ENCODE results near the gene SLC30A10.
A peak's percentile ranks its signal among the peaks of the same experiment; 100 is the strongest.
"Not testable (repeated sequence)": the region's sequence is repeated elsewhere in the genome, so short reads cannot be mapped to it uniquely, and the experiment has no call there.

Gene SLC30A10

DNA sequence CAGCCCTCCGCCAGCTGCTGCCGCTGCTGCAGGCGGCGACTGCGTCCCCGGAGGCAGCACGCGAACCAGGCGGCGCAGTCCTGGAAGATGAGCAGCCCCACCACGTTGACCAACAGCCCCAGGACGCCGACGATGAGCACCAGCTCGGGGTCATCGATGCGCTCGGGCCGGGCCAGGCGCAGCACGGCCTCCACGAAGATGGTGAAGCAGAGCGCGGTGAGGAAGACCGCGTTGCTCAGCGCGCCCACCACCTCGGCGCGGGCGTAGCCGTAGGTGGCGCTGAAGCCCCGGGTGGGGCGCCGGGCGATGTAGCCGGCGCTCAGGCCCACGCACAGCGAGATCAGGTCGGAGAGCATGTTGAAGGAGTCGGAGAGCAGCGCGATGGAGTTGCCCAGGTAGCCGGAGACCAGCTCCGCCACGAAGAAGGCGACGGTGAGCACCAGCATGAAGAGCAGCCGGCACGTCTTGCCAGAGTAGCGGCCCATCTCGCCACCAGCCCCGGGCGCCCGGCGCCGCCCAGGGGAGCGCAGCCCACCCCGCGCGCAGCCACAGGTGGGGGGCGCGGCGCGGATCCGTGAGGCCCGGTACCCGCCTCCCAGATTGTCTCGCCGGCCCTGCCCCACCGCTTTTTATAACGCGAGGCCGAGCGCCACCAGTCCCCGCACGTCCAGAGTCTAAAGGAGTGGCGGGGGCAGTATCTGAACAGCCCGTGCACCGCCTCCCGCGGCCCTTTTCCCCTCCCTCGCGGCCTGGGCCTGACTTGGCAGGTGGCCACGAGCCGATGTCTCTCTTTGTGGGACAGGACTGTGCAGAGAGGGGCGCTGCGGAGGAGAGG lies at the start of gene SLC30A10:
Gene SLC30A10 (minus strand): TSS at position 602 of the 835 bp plus-strand sequence. CDS start 117 bp downstream, at position 485.
- H3K27me3 Mint-ChIP-seq = peaks cover 58% of the 10 kb centered on the region
- no peaks in the 10 kb centered on the region for H3K36me3 Mint-ChIP-seq (ENCODE audit: low read depth)
- peak; percentile 30 for DNase-seq
- H3K4me1 Mint-ChIP-seq (ENCODE audit: low read depth) = peaks cover 7% of the 10 kb centered on the region
- peak within 1 kb of the TSS; percentile 63 for H3K4me3 Mint-ChIP-seq
- no peaks in the 10 kb centered on the region for H3K9me3 Mint-ChIP-seq
- no peak within 1 kb of the TSS for H3K27ac Mint-ChIP-seq

DNA sequence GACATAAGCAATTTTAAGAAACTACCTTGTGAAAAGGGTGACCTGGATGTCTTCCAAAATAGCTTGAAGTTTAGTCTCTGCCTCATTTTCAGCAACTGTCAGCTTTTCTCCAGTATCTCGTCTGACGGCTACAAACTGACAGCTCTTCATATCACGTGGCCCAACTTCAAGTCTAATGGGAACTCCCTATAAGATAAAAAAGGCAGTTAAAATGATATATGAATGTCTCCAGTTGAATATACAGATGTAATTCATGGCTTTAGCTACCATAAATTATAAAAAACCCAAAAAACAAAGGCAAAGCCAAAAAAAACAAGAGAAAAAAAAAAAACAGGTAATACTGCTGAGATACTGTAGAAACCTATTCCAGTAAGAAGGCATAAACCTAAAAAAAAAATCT lies 44.9 kb upstream of the SLC30A10 start:
- H3K4me3 Mint-ChIP-seq = no peak overlapping the region
- H3K4me1 Mint-ChIP-seq (ENCODE audit: low read depth) = peaks cover 2% of the 10 kb centered on the region
- H3K36me3 Mint-ChIP-seq (ENCODE audit: low read depth) = peaks cover 97% of the 10 kb centered on the region
- no peaks in the 10 kb centered on the region for H3K27me3 Mint-ChIP-seq
- no peak for DNase-seq
- H3K9me3 Mint-ChIP-seq = no peaks in the 10 kb centered on the region
- no peak overlapping the region for H3K27ac Mint-ChIP-seq

DNA sequence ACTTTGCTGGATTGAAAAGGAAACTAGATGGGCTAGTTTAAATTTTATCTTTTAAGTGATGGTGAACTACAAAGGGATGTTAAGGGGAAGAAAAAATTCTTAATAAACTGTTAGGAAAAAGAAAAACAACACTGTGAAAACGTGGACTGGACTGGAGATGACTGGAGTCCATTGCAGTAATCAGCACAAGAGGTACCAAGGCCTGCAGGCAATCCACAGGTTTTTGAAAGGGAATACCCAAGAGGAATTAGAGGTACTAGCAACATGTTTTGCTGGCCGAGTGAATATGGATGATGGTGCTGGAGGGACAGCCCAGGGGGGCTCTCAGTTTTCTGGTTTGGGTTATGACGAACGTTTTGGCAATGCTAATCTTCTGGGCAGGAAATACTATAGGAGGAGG lies 39.0 kb upstream of the SLC30A10 start:
- no peaks in the 10 kb centered on the region for H3K9me3 Mint-ChIP-seq
- DNase-seq = no peak
- no peaks in the 10 kb centered on the region for H3K27me3 Mint-ChIP-seq
- H3K4me3 Mint-ChIP-seq = no peak overlapping the region
- peaks cover 53% of the 10 kb centered on the region for H3K36me3 Mint-ChIP-seq (ENCODE audit: low read depth)
- no peaks in the 10 kb centered on the region for H3K4me1 Mint-ChIP-seq (ENCODE audit: low read depth)
- H3K27ac Mint-ChIP-seq = no peak overlapping the region

DNA sequence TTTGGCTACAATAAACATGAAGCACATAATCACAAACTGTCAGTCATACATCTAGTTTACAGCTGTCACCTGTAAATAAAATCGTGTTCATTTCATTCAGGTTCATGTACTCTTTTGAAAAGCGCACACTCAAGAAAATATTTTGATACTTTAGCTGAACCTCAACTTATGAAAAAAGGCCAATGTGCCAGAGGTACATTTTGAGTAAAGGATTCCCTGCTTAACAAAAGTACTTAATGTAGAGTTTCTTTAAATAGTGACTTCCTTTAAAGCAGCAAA lies 37.7 kb upstream of the SLC30A10 start:
- Mint-ChIP-seq H3K27ac (no peak overlapping the region), H3K27me3 (no peaks in the 10 kb centered on the region), H3K36me3 (ENCODE audit: low read depth) (peaks cover 42% of the 10 kb centered on the region), H3K4me3 (no peak overlapping the region), H3K4me1 (ENCODE audit: low read depth) (no peaks in the 10 kb centered on the region), H3K9me3 (no peaks in the 10 kb centered on the region)
- no peak for DNase-seq

DNA sequence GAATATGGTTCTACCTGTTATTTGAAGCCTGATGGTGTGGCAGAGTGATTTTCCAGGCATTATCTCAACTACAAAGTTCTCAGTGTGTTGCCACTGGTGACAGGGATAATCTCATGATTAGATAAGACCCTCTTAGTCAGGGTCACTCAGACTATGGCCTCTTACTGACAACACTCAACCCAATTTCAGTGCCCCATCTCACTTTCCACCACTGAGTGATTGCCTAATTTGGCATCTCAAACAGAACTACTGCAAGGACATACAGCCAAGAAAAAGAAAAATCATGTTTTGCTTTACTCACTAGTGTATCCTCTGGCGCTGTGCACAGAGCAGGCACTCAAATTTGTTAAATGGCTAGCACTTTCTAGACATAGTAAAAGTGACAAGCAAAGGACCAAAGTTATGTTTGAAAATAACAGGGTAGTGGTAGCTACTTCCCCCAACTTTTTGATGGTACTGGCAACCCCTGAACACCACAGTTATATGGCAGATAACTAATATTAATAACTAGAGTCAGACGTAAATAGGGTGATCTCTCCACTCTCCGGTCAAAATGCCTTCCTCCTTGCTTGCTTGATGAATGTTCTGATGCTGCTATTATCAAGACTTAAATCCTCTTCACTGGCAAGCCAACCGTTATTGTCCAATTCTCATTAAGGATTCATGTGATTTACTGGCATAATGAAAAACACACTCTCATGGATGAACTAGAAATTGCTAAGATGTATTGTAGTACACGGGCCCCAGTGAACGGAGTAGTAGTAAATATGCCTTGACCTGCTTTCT lies 37.1 kb upstream of the SLC30A10 start:
- DNase-seq = no peak
- no peaks in the 10 kb centered on the region for H3K4me1 Mint-ChIP-seq (ENCODE audit: low read depth)
- H3K27me3 Mint-ChIP-seq = no peaks in the 10 kb centered on the region
- H3K27ac Mint-ChIP-seq = no peak overlapping the region
- no peaks in the 10 kb centered on the region for H3K9me3 Mint-ChIP-seq
- H3K36me3 Mint-ChIP-seq (ENCODE audit: low read depth) = peaks cover 37% of the 10 kb centered on the region
- H3K4me3 Mint-ChIP-seq = no peak overlapping the region

DNA sequence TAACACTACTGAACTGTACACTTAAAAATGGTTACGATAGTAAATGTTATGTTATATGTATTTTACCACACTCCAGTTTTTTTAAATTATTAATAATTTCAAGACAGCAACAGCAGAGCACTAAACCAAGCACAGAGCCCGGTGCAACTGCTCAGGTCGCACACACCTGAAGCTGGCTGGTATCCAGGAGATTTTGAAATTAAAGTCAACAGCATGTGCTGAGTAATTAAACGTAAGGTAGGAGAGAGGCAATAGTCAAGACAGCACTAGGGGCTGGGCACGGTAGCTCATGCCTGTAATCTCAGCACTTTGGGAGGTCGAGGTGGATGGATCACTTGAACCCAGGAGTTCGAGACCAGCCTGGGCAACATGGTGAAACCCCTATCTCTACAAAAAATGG lies 35.1 kb upstream of the SLC30A10 start:
- no peaks in the 10 kb centered on the region for H3K27me3 Mint-ChIP-seq
- no peaks in the 10 kb centered on the region for H3K4me1 Mint-ChIP-seq (ENCODE audit: low read depth)
- H3K27ac Mint-ChIP-seq = no peak overlapping the region
- H3K4me3 Mint-ChIP-seq = no peak overlapping the region
- H3K36me3 Mint-ChIP-seq (ENCODE audit: low read depth) = peaks cover 17% of the 10 kb centered on the region
- DNase-seq = no peak
- H3K9me3 Mint-ChIP-seq = no peaks in the 10 kb centered on the region

DNA sequence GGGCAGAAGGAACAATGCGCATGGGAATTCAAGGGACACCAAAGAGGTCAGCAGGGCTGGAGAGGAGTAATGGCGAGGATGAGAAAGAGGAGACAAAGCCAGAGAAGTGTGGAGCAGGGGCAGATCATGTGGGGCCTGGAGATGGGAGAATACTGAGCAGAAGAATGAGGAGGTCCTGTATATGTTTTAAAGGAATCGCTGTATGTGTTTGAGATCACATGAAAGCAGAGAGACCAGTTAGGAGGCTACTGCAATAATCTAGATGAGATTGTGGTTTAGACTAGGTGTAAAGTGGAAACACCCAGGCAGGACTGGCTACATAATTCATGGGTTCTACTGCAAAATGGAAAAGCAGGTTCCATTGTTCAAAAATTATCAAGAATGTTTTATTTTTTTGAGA lies 33.3 kb upstream of the SLC30A10 start:
- no peak for DNase-seq
- Mint-ChIP-seq H3K9me3 (no peaks in the 10 kb centered on the region), H3K27ac (no peak overlapping the region), H3K4me1 (ENCODE audit: low read depth) (no peaks in the 10 kb centered on the region), H3K36me3 (ENCODE audit: low read depth) (no peaks in the 10 kb centered on the region), H3K27me3 (no peaks in the 10 kb centered on the region), H3K4me3 (no peak overlapping the region)

DNA sequence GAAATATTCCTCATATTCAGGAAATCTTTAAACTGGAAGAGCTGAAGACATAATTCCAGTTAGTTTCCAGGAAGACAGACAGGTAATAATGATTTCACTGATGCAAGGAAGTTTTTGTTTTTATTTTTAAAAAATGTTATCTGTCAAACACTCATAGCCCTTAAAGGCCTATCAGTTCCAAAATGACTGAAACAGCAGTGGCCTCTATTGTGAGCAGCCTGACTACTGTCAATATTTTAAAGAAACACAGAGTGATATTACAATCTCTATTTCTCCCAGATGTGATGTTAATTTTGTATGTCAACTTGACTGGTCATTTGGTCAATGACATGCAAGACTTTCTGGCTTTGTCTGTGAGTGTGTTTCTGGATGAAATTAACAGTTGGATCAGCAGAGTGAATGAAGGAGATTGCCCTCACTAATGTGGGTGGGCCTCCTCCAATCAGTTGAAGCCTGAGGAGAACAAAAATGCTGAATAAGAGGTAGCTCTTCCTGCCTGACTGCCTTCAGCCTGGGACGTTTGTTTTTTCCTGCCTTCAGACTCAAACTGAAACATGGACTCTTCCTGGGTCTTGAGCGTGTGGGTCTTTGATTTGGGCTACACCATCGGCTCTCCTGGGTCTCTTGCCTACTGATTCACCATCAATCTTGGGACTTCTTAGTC lies 31.3 kb upstream of the SLC30A10 start:
- H3K9me3 Mint-ChIP-seq = no peaks in the 10 kb centered on the region
- no peak overlapping the region for H3K27ac Mint-ChIP-seq
- H3K36me3 Mint-ChIP-seq (ENCODE audit: low read depth) = no peaks in the 10 kb centered on the region
- no peak overlapping the region for H3K4me3 Mint-ChIP-seq
- H3K4me1 Mint-ChIP-seq (ENCODE audit: low read depth) = no peaks in the 10 kb centered on the region
- no peak for DNase-seq
- no peaks in the 10 kb centered on the region for H3K27me3 Mint-ChIP-seq

DNA sequence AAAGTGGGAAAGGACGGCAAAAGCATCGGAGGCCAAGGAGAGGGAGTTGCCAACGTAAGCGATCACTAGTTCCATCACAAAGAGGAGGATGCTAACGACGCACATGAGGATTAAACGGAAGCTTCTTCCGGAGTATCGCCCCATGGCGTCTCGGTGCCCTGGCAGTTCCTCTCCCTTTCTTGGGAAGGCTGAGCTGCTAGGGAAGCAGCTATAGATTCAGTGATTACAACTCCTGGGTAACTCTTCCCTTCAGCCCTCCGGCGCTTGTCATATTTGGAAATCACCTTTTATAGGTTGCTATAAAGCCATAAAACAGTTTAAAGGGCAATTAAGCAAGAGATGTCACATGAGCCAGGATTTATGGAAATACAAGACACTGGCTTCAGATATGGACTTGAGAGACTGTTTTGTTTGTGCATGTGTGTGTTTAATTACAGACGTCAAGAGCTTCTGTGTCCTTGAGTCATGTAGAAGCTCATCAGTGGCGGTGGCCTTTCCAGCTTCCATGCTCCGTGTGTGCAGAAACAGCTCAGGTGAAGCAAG lies 30.6 kb upstream of the SLC30A10 start:
- H3K9me3 Mint-ChIP-seq = no peaks in the 10 kb centered on the region
- H3K27me3 Mint-ChIP-seq = no peaks in the 10 kb centered on the region
- no peaks in the 10 kb centered on the region for H3K36me3 Mint-ChIP-seq (ENCODE audit: low read depth)
- H3K27ac Mint-ChIP-seq = no peak overlapping the region
- no peak for DNase-seq
- no peaks in the 10 kb centered on the region for H3K4me1 Mint-ChIP-seq (ENCODE audit: low read depth)
- H3K4me3 Mint-ChIP-seq = no peak overlapping the region

DNA sequence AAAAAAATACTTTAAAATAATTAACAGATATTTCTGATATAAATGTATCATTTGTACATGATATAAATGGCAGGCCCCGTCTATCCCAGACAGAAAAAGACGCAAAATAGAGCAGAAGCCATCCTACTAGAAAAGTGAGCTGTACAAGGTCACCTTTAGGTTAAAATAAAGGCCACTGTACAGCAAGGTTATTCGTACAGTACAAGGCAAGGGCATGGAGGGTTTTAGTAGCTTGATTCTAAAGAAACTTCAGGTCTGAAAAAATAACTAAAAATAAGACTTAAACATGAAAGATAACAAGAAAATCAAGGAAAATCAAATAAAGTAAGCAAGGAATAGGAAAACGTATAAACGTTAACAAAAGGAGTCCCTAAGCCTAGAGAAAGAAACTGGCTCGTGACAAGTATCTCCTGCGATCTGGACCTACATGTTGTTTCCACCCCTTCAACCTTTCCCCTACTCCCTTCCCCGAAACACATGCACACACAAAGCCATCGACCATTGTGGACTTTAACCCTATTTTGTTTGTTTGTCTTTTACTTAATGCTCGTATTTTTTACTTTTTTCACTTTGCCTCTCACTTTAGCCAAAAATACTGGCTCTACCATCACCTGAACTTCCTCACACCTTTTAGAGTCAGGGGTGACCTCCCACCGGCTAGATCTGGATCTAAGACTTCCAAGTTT lies 26.5 kb upstream of the SLC30A10 start:
- Mint-ChIP-seq H3K27me3 (no peaks in the 10 kb centered on the region), H3K27ac (no peak overlapping the region), H3K9me3 (no peaks in the 10 kb centered on the region), H3K36me3 (ENCODE audit: low read depth) (no peaks in the 10 kb centered on the region), H3K4me1 (ENCODE audit: low read depth) (no peaks in the 10 kb centered on the region), H3K4me3 (no peak overlapping the region)
- no peak for DNase-seq

DNA sequence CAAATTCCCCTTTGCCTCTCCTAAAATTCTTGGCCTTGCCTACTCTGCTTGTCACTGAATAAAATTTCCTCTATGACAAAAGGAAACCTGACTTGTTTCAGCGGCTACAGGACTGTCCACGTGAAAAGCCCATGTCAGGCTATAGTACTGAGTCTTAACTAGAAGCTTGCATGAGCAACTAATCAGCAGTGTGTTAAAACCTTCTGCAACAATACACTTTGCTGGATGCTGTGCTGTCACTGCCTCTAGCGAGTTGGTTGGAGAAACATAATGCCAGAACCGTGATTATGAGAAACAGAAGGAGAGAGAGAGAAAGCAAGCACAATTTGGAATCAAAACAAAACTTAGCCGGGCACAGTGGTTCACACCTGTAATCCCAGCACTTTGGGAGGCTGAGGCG lies 25.7 kb upstream of the SLC30A10 start:
- H3K27ac Mint-ChIP-seq = no peak overlapping the region
- no peaks in the 10 kb centered on the region for H3K9me3 Mint-ChIP-seq
- no peak overlapping the region for H3K4me3 Mint-ChIP-seq
- H3K4me1 Mint-ChIP-seq (ENCODE audit: low read depth) = no peaks in the 10 kb centered on the region
- no peaks in the 10 kb centered on the region for H3K27me3 Mint-ChIP-seq
- no peaks in the 10 kb centered on the region for H3K36me3 Mint-ChIP-seq (ENCODE audit: low read depth)
- no peak for DNase-seq

DNA sequence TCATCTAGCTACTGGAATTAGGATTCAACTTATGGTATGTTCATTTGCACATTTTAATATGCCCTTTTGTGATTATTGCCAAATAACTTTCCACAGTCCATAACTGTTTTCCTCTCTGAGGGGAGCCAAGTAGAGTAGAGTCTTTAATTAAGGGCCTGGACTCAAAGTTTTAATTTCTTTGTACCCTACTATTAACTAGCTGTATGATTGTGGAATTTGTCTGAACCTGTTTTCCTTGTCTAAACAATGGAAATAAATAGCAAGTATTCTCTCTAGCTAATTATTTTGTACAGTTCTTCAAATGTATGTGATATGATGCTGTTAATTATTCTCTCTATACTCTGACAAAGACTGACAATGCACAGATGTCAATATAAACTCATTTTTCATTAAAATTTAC lies 24.0 kb upstream of the SLC30A10 start:
- no peaks in the 10 kb centered on the region for H3K36me3 Mint-ChIP-seq (ENCODE audit: low read depth)
- H3K4me3 Mint-ChIP-seq = no peak overlapping the region
- H3K9me3 Mint-ChIP-seq = no peaks in the 10 kb centered on the region
- no peaks in the 10 kb centered on the region for H3K4me1 Mint-ChIP-seq (ENCODE audit: low read depth)
- H3K27me3 Mint-ChIP-seq = no peaks in the 10 kb centered on the region
- no peak overlapping the region for H3K27ac Mint-ChIP-seq
- no peak for DNase-seq

DNA sequence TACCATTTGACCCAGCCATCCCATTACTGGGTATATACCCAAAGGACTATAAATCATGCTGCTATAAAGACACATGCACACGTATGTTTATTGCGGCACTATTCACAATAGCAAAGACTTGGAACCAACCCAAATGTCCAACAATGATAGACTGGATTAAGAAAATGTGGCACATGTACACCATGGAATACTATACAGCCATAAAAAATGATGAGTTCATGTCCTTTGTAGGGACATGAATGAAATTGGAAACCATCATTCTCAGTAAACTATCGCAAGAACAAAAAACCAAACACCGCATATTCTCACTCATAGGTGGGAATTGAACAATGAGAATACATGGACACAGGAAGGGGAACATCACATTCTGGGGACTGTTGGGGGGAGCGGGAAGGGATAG lies 20.9 kb upstream of the SLC30A10 start:
- not testable (repeated sequence) for DNase-seq; H3K27ac Mint-ChIP-seq; H3K4me3 Mint-ChIP-seq; H3K4me1 Mint-ChIP-seq (ENCODE audit: low read depth); H3K36me3 Mint-ChIP-seq (ENCODE audit: low read depth); H3K9me3 Mint-ChIP-seq
- H3K27me3 Mint-ChIP-seq = peaks cover 16% of the 10 kb centered on the region

DNA sequence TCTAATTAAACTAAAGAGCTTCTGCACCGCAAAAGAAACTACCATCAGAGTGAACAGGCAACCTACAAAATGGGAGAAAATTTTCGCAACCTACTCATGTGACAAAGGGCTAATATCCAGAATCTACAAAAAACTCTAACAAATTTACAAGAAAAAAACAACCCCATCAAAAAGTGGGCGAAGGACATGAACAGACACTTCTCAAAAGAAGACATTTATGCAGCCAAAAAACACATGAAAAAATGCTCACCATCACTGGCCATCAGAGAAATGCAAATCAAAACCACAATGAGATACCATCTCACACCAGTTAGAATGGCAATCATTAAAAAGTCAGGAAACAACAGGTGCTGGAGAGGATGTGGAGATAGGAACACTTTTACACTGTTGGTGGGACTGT lies 20.4 kb upstream of the SLC30A10 start:
- H3K4me1 Mint-ChIP-seq (ENCODE audit: low read depth); H3K36me3 Mint-ChIP-seq (ENCODE audit: low read depth); H3K27ac Mint-ChIP-seq; H3K4me3 Mint-ChIP-seq; H3K9me3 Mint-ChIP-seq; DNase-seq: not testable (repeated sequence)
- peaks cover 17% of the 10 kb centered on the region for H3K27me3 Mint-ChIP-seq
